Neural crest cell (in vitro differentiated cells): Measurements from ENCODE around the gene RABGAP1L. TPM values are rescaled to one million over a fixed set of nuclear protein-coding genes. Genes with fewer than 3 reads are reported as not detected.

Experiments used
- DNase-seq: peaks from one replicate; pipeline ENCODE4 v3.0.0; 2021; ENCODE audit warnings: low read depth, mixed read lengths, low spot score
- H3K27ac Mint-ChIP-seq: one replicate; pipeline ENCODE4 v1.8.0; 2021; ENCODE audit warnings: mild to moderate bottlenecking, mixed read lengths; ENCODE audit not compliant: unreplicated experiment
- H3K27me3 Mint-ChIP-seq: 2 replicates; pipeline ENCODE4 v1.8.0; 2021; ENCODE audit warnings: low read depth, mild to moderate bottlenecking, mixed read lengths
- H3K36me3 Mint-ChIP-seq: 2 replicates; pipeline ENCODE4 v1.8.0; 2021; ENCODE audit warnings: low read depth, mild to moderate bottlenecking, mixed read lengths
- H3K4me1 Mint-ChIP-seq: 2 replicates; pipeline ENCODE4 v1.8.0; 2021; ENCODE audit warnings: mixed read lengths
- H3K4me3 Mint-ChIP-seq: one replicate; pipeline ENCODE4 v1.8.0; 2021; ENCODE audit warnings: mild to moderate bottlenecking, mixed read lengths
- H3K9me3 Mint-ChIP-seq: 2 replicates; pipeline ENCODE4 v1.8.0; 2021; ENCODE audit warnings: mixed read lengths
- total RNA-seq: library from RNA; stranded (reverse); gene quantifications from 2 replicates; pipeline ENCODE4 v1.2.1, GENCODE V29; 2021
- TF ChIP-seq, protein P1 (sequence below): fragments of 200-600 bp; sonication (generic); conservative IDR thresholded peaks from 2 replicates; pipeline ENCODE4 v1.5.0; 2021; ENCODE audit warnings: antibody characterized with exemption, mild to moderate bottlenecking

RABGAP1L gene
- total RNA-seq, 1 donor from 2014 or later, result 25.6 TPM

DNA sequence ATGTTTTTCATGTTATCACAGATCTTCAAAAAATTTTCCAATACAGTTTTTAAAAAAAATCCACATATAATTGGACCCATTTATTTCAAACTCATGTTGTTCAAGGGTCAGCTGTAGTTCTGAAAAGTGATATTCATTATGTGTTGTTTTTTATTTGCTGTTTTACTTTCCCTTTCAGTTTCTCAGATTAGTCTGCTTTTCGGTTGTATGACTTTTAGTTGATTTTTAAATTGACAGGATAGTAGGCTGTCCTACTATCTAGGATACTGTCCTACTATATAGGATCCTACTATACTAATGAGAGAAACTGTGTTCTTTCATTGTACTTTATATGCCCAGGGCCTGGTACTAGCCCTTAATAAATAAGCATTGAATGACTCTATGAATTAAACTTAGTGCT lies 254.9 kb downstream of the RABGAP1L start:
- TF ChIP-seq, protein P1, sequence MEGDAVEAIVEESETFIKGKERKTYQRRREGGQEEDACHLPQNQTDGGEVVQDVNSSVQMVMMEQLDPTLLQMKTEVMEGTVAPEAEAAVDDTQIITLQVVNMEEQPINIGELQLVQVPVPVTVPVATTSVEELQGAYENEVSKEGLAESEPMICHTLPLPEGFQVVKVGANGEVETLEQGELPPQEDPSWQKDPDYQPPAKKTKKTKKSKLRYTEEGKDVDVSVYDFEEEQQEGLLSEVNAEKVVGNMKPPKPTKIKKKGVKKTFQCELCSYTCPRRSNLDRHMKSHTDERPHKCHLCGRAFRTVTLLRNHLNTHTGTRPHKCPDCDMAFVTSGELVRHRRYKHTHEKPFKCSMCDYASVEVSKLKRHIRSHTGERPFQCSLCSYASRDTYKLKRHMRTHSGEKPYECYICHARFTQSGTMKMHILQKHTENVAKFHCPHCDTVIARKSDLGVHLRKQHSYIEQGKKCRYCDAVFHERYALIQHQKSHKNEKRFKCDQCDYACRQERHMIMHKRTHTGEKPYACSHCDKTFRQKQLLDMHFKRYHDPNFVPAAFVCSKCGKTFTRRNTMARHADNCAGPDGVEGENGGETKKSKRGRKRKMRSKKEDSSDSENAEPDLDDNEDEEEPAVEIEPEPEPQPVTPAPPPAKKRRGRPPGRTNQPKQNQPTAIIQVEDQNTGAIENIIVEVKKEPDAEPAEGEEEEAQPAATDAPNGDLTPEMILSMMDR, result no peak
- no peak overlapping the region for H3K27ac Mint-ChIP-seq

DNA sequence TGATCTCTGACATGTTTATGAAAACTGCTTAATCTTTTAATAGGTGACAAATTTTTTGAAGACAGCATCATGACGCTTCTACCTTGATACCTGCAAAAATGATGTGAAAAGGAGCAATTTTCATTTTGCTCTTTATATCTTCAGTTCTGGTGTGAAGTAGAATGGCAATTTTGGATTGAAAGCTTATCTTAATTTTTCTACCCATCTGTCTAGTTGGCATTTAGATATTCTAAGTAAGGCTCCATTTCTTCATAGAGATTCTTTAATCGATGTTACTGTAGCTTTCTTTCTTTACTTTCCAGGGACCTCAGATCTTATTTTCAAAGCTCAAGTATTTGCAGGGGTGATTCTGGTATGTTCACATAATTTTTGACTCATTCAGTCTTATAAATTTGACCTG lies 256.2 kb downstream of the RABGAP1L start:
- no peak for DNase-seq
- Mint-ChIP-seq H3K27me3 (no peaks in the 10 kb centered on the region), H3K4me3 (no peak overlapping the region), H3K27ac (no peak overlapping the region), H3K36me3 (no peaks in the 10 kb centered on the region), H3K4me1 (no peaks in the 10 kb centered on the region), H3K9me3 (peaks cover 7% of the 10 kb centered on the region)
- TF ChIP-seq, protein P1, result no peak

More for the DNA sequence above, 254.9 kb downstream of the RABGAP1L start:
- peaks cover 7% of the 10 kb centered on the region for H3K9me3 Mint-ChIP-seq
- H3K36me3 Mint-ChIP-seq, result no peaks in the 10 kb centered on the region
- H3K27me3 Mint-ChIP-seq, result no peaks in the 10 kb centered on the region
- no peak for DNase-seq
- H3K4me3 Mint-ChIP-seq, result no peak overlapping the region
- peaks cover 4% of the 10 kb centered on the region for H3K4me1 Mint-ChIP-seq

DNA sequence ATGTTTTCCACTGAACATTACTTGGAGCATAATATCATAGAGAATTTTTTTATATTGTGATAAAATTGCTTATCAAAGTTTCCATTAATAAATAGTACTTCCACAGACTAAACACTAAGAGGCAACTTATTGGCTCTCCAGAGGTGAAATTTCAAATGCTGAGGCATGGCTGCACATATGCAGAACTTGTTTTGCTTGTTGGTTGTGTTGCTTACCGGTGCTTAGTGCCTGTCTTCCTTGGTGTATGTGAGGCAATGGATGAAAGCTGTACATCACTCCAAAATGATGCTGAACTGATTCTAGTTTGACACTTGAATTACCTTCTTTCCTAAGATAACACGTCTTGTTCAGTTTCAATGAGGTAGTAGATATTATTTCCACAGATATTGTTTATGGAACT lies 258.6 kb downstream of the RABGAP1L start:
- no peaks in the 10 kb centered on the region for H3K27me3 Mint-ChIP-seq
- H3K4me1 Mint-ChIP-seq, result no peaks in the 10 kb centered on the region
- no peak overlapping the region for H3K4me3 Mint-ChIP-seq

DNA sequence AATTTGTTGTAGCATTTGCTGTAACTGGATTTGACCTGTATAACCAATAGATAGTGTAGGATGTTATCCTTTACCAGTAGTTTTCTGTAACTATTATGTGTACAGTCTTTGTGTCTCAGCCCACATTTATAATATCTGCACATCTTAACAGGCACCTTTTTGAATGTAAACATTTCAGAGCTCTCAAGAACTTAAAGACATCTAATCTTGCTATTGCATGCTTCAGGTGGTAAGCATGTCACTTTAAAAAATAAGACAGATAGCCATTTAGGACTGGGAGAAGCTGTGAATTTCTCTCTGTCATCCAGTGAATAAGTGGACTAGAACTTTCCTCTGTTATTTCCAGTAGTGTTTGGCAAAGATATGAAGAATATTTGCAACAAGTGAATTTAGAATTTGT lies 265.8 kb downstream of the RABGAP1L start:
- H3K4me1 Mint-ChIP-seq, result no peaks in the 10 kb centered on the region
- DNase-seq, result no peak
- no peak overlapping the region for H3K27ac Mint-ChIP-seq
- no peaks in the 10 kb centered on the region for H3K27me3 Mint-ChIP-seq
- no peaks in the 10 kb centered on the region for H3K9me3 Mint-ChIP-seq
- TF ChIP-seq, protein P1, result no peak
- no peaks in the 10 kb centered on the region for H3K36me3 Mint-ChIP-seq
- H3K4me3 Mint-ChIP-seq, result no peak overlapping the region

More for the DNA sequence above, 258.6 kb downstream of the RABGAP1L start:
- Mint-ChIP-seq H3K36me3 (no peaks in the 10 kb centered on the region), H3K27ac (no peak overlapping the region), H3K9me3 (peaks cover 4% of the 10 kb centered on the region)
- no peak for DNase-seq
- TF ChIP-seq, protein P1, result no peak

DNA sequence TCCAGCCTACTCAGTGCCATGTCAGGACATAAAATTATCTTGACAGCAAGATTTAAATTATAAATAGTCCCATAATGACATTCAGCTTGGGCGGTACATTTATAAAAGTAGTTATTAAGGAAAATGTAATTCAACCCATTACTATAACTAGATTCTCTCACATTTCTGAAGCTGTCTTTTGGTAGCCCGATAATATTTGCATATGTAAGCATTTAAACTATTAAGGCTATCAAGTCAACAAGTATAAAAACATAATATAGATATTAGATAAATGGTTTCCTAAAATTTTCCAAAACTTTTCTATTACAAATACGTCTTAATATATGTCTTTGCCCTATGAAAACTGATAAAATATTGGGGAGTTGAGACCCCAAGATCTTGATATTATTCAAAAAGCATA lies 266.8 kb downstream of the RABGAP1L start:
- TF ChIP-seq, protein P1, result no peak
- H3K27me3 Mint-ChIP-seq, result no peaks in the 10 kb centered on the region

DNA sequence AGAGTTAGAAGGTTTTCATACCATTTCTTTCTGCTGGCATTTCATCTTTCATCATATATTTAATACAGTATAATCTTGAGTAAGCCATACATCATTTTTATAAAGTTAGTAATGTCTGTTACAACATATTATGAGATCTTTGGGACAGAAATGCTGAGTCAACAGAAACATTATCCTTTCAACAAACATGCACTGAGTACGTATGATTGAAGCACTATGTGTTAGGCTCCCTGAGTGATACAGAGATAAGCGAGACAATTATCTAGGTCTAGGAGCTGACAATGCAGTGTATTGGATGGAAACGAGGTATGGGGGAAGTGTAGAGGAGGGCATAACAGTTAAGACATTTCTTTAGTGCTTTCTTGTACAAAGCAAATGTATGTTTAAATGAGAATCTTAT lies 268.7 kb downstream of the RABGAP1L start:
- Mint-ChIP-seq H3K4me1 (no peaks in the 10 kb centered on the region), H3K27me3 (no peaks in the 10 kb centered on the region)

More for the DNA sequence above, 266.8 kb downstream of the RABGAP1L start:
- Mint-ChIP-seq H3K27ac (no peak overlapping the region), H3K9me3 (no peaks in the 10 kb centered on the region), H3K4me3 (no peak overlapping the region), H3K36me3 (no peaks in the 10 kb centered on the region), H3K4me1 (no peaks in the 10 kb centered on the region)
- no peak for DNase-seq

More for the DNA sequence above, 268.7 kb downstream of the RABGAP1L start:
- no peaks in the 10 kb centered on the region for H3K36me3 Mint-ChIP-seq
- no peak overlapping the region for H3K27ac Mint-ChIP-seq
- H3K9me3 Mint-ChIP-seq, result no peaks in the 10 kb centered on the region
- no peak for DNase-seq
- no peak overlapping the region for H3K4me3 Mint-ChIP-seq
- TF ChIP-seq, protein P1, result no peak
